H1 (cell line): ENCODE data around the gene TSEN34. TPM values are rescaled to one million over a fixed set of nuclear protein-coding genes. Genes with fewer than 3 reads are reported as not detected.
A peak's percentile ranks its signal among the peaks of the same experiment; 100 is the strongest.

Experiments
- CTCF ChIA-PET: fragments of 300-600 bp; sonication (Branson Sonifier 250); formaldehyde crosslinking; loops from one replicate; lab custom pipeline; 2021; ENCODE audit not compliant: partially characterized antibody; lab: Charles Lee
- POLR2A ChIA-PET: fragments of 300-600 bp; sonication (Branson Sonifier 250); formaldehyde crosslinking; loops from one replicate; lab custom pipeline; 2021; ENCODE audit warnings: inconsistent platforms; ENCODE audit not compliant: partially characterized antibody; lab: Charles Lee
- DNase-seq, 2 experiments: peaks; one replicate each; pipeline versions ENCODE4 v3.0.0 to v3.0.0-alpha.2; 2010 to 2022; ENCODE audit warnings: low spot score in 2 of 2, low read depth in 1 of 2, mixed read lengths in 1 of 2
- FAIRE-seq: peaks from 2 replicates; lab custom pipeline; 2011; peaks lifted over from hg19 to GRCh38; lab: Jason Lieb, UNC
- H2AFZ ChIP-seq: 2 replicates; pipeline ENCODE4 v1.8.1; 2012; ENCODE audit warnings: low read length, inconsistent platforms
- H2AK5ac ChIP-seq: 2 replicates; pipeline ENCODE4 v1.6.1; 2013; ENCODE audit warnings: low read depth, low read length
- H2BK120ac ChIP-seq: replicated peaks from 2 replicates; pipeline ENCODE3; 2013; ENCODE audit warnings: low read depth, low read length, inconsistent platforms
- H2BK12ac ChIP-seq: 2 replicates; pipeline ENCODE4 v1.6.1; 2013; ENCODE audit warnings: low read depth, low read length
- H2BK15ac ChIP-seq: 2 replicates; pipeline ENCODE4 v1.6.1; 2013; ENCODE audit warnings: low read length
- H2BK20ac ChIP-seq: 2 replicates; pipeline ENCODE4 v1.6.1; 2013; ENCODE audit warnings: low read length
- H2BK5ac ChIP-seq: 2 replicates; pipeline ENCODE4 v1.6.1; 2013; ENCODE audit warnings: low read depth, low read length
- H3K14ac ChIP-seq: 2 replicates; pipeline ENCODE4 v1.6.1; 2013; ENCODE audit warnings: inconsistent platforms; ENCODE audit not compliant: insufficient read length
- H3K18ac ChIP-seq: 2 replicates; pipeline ENCODE4 v1.6.1; 2013; ENCODE audit warnings: low read length; ENCODE audit errors: extremely low read depth
- H3K23ac ChIP-seq: 2 replicates; pipeline ENCODE4 v1.6.1; 2013; ENCODE audit warnings: inconsistent platforms; ENCODE audit not compliant: insufficient read length
- H3K23me2 ChIP-seq: 2 replicates; pipeline ENCODE4 v1.6.1; 2013; ENCODE audit warnings: low read depth, low read length
- H3K27ac ChIP-seq: 2 replicates; pipeline ENCODE4 v1.6.1; 2011; ENCODE audit warnings: low read depth, low read length, inconsistent platforms
- H3K27me3 ChIP-seq, 4 experiments: replicated peaks in 1 of 4; 1 replicate in 1 of 4; 2 replicates in 3 of 4; pipeline versions ENCODE4 v1.6.1 to v1.8.1; 2011 to 2013; ENCODE audit warnings: low read length in 3 of 4, mild to moderate bottlenecking in 3 of 4, inconsistent platforms in 2 of 4, mixed read lengths in 2 of 4, moderate library complexity in 1 of 4; ENCODE audit not compliant: control insufficient read depth in 3 of 4, insufficient read depth in 3 of 4; ENCODE audit errors: extremely low read depth in 1 of 4
- H3K36me3 ChIP-seq, 4 experiments: 2 replicates each; pipeline versions ENCODE4 v1.6.1 to v1.8.1; 2011 to 2013; ENCODE audit warnings: mild to moderate bottlenecking in 4 of 4, low read length in 3 of 4, moderate library complexity in 2 of 4, control low read depth in 1 of 4, inconsistent platforms in 1 of 4; ENCODE audit not compliant: insufficient read depth in 4 of 4, control insufficient read depth in 2 of 4
- H3K4ac ChIP-seq: replicated peaks from 2 replicates; pipeline ENCODE3; 2013; ENCODE audit warnings: low read length, low read depth, mixed read lengths, inconsistent platforms; ENCODE audit not compliant: insufficient read length
- H3K4me1 ChIP-seq, 4 experiments: replicated peaks in 1 of 4; 1 replicate in 1 of 4; 2 replicates in 3 of 4; pipeline versions ENCODE4 v1.6.1 to v1.8.1; 2011 to 2013; ENCODE audit warnings: low read length in 3 of 4, inconsistent platforms in 2 of 4, mixed read lengths in 1 of 4; ENCODE audit not compliant: insufficient read depth in 4 of 4, control insufficient read depth in 3 of 4
- H3K4me2 ChIP-seq, 2 experiments: 2 replicates each; pipeline versions ENCODE4 v1.6.1 to v1.8.1; 2011 to 2013; ENCODE audit warnings: low read depth in 2 of 2, low read length in 2 of 2, control low read depth in 1 of 2, inconsistent platforms in 1 of 2, mild to moderate bottlenecking in 1 of 2; ENCODE audit not compliant: insufficient read depth in 1 of 2
- H3K4me3 ChIP-seq, 4 experiments: fragments of 200-600, 300-600 bp in 1 of 4; sonication (generic), shearing (Covaris generic), sonication (Bioruptor Twin) in 1 of 4; 2 replicates each; pipeline versions ENCODE4 v1.5.1 to v1.8.1; 2011 to 2016; ENCODE audit warnings: low read length in 4 of 4, low read depth in 3 of 4, control low read depth in 2 of 4, inconsistent platforms in 2 of 4, mild to moderate bottlenecking in 2 of 4, mixed read lengths in 1 of 4, moderate library complexity in 1 of 4; ENCODE audit not compliant: insufficient read depth in 2 of 4; ENCODE audit errors: extremely low read depth in 1 of 4
- H3K56ac ChIP-seq: replicated peaks from 2 replicates; pipeline ENCODE3; 2013; ENCODE audit warnings: low read depth, mild to moderate bottlenecking, mixed read lengths, low read length, inconsistent platforms; ENCODE audit not compliant: insufficient read length
- H3K79me1 ChIP-seq: 2 replicates; pipeline ENCODE4 v1.6.1; 2013; ENCODE audit warnings: low read depth, low read length, control low read depth
- H3K79me2 ChIP-seq, 2 experiments: 2 replicates each; pipeline versions ENCODE4 v1.6.1 to v1.8.1; 2012 to 2013; ENCODE audit warnings: low read length in 2 of 2, mild to moderate bottlenecking in 2 of 2, inconsistent platforms in 1 of 2; ENCODE audit not compliant: insufficient read depth in 2 of 2, control insufficient read depth in 1 of 2
- H3K9ac ChIP-seq, 4 experiments: replicated peaks in 1 of 4; 1 replicate in 1 of 4; 2 replicates in 3 of 4; pipeline versions ENCODE4 v1.6.1 to v1.8.1; 2011 to 2013; ENCODE audit warnings: low read depth in 3 of 4, low read length in 3 of 4, control low read depth in 2 of 4, mild to moderate bottlenecking in 2 of 4, moderate library complexity in 2 of 4, inconsistent platforms in 1 of 4; ENCODE audit errors: extremely low read depth in 1 of 4
- H3K9me3 ChIP-seq, 2 experiments: 2 replicates each; pipeline versions ENCODE4 v1.6.1 to v1.8.1; 2012 to 2013; ENCODE audit warnings: mild to moderate bottlenecking in 2 of 2, moderate library complexity in 2 of 2, control low read depth in 1 of 2, inconsistent platforms in 1 of 2, low read depth in 1 of 2, low read length in 1 of 2, mixed read lengths in 1 of 2; ENCODE audit not compliant: insufficient read depth in 2 of 2
- H4K20me1 ChIP-seq, 2 experiments: replicated peaks in 1 of 2; 2 replicates each; pipeline versions ENCODE3 to v1.8.1; 2011 to 2013; ENCODE audit warnings: inconsistent platforms in 2 of 2, low read length in 2 of 2, mild to moderate bottlenecking in 1 of 2; ENCODE audit not compliant: insufficient read depth in 2 of 2, control insufficient read depth in 1 of 2
- H4K5ac ChIP-seq: 2 replicates; pipeline ENCODE4 v1.6.1; 2013; ENCODE audit warnings: low read length, low read depth, mixed read lengths, inconsistent platforms; ENCODE audit not compliant: insufficient read length
- H4K8ac ChIP-seq: 2 replicates; pipeline ENCODE4 v1.8.0; 2013; ENCODE audit warnings: mild to moderate bottlenecking, moderate library complexity, low read length, inconsistent platforms; ENCODE audit not compliant: insufficient read depth; ENCODE audit errors: extremely low read depth
- H4K91ac ChIP-seq: replicated peaks from 2 replicates; pipeline ENCODE3; 2013; ENCODE audit warnings: low read length, mixed read lengths, inconsistent platforms; ENCODE audit not compliant: insufficient read length
- CHD2 ChIP-seq: IDR thresholded peaks from 2 replicates; pipeline ENCODE4 v1.6.1; 2012; ENCODE audit warnings: low read length, improper control_type of control experiment
- CTBP2 ChIP-seq: IDR thresholded peaks from 2 replicates; pipeline ENCODE4 v1.7.0; 2011; ENCODE audit warnings: borderline replicate concordance, mild to moderate bottlenecking, moderate library complexity, mixed read lengths, low read length; ENCODE audit not compliant: insufficient read depth, insufficient read length
- EGR1 ChIP-seq: IDR thresholded peaks from 2 replicates; pipeline ENCODE4 v1.6.1; 2011; ENCODE audit warnings: low read depth, low read length, borderline replicate concordance
- GABPA ChIP-seq: IDR thresholded peaks from 2 replicates; pipeline ENCODE4 v1.6.1; 2011; ENCODE audit warnings: mild to moderate bottlenecking, low read length, moderate library complexity, borderline replicate concordance; ENCODE audit not compliant: insufficient read depth
- KDM4A ChIP-seq: IDR thresholded peaks from one replicate; pipeline ENCODE4 v1.7.1; 2012; ENCODE audit warnings: low read depth, mild to moderate bottlenecking, moderate library complexity, low read length, inconsistent platforms; ENCODE audit not compliant: severe bottlenecking
- KDM5A ChIP-seq: fragments of 200-600 bp; IDR thresholded peaks from 2 replicates; pipeline ENCODE4 v1.7.1; 2012; ENCODE audit warnings: mild to moderate bottlenecking, low read length, inconsistent platforms, mixed read lengths
- POLR2AphosphoS5 ChIP-seq: IDR thresholded peaks from 2 replicates; pipeline ENCODE4 v1.6.1; 2011; ENCODE audit warnings: low read depth, low read length
- RAD21 ChIP-seq, 2 experiments: IDR thresholded peaks in 1 of 2; conservative IDR thresholded peaks in 1 of 2; 2 replicates each; pipeline ENCODE4 v1.6.1; 2011; ENCODE audit warnings: low read depth in 2 of 2, low read length in 2 of 2, improper control_type of control experiment in 1 of 2, inconsistent platforms in 1 of 2, mild to moderate bottlenecking in 1 of 2, moderate library complexity in 1 of 2
- SIRT6 ChIP-seq: IDR thresholded peaks from one replicate; pipeline ENCODE4 v1.7.1; 2012; ENCODE audit warnings: low read length, inconsistent platforms
- SIX5 ChIP-seq: IDR thresholded peaks from 2 replicates; pipeline ENCODE4 v1.6.1; 2011; ENCODE audit warnings: mild to moderate bottlenecking, low read depth, low read length
- SP1 ChIP-seq: IDR thresholded peaks from 2 replicates; pipeline ENCODE4 v1.6.1; 2011; ENCODE audit warnings: low read depth, low read length
- YY1 ChIP-seq: IDR thresholded peaks from 2 replicates; pipeline ENCODE4 v1.6.1; 2011; ENCODE audit warnings: low read depth, mild to moderate bottlenecking, low read length
- WGBS, 2 experiments: shearing (Covaris generic) in 1 of 2; methylation state at CpG; one replicate each; pipeline versions ENCODE4 v1.1.6 to v1.1.7; 2013 to 2015; ENCODE audit warnings: low lambda C conversion rate in 2 of 2, mixed read lengths in 2 of 2, inconsistent platforms in 1 of 2, low coverage in 1 of 2, missing lambda C conversion rate in 1 of 2; ENCODE audit not compliant: insufficient replicate concordance in 2 of 2, insufficient coverage in 1 of 2, insufficient read length in 1 of 2; ENCODE audit errors: extremely low coverage in 1 of 2, missing lambda C conversion rate in 1 of 2; 5-methylcytosine and 5-hydroxymethylcytosine counted together
- polyA plus RNA-seq, 7 experiments: library from polyadenylated mRNA; depleted of rRNA in 3 of 7; stranded (reverse) in 5 of 7; unstranded in 2 of 7; fragments of >200 nt in 5 of 7; fragments of 200-250 nt in 2 of 7; gene quantifications; 1 replicate in 5 of 7; 2 replicates in 1 of 7; 4 replicates in 1 of 7; pipeline versions ENCODE4 v1.2.1 to v1.2.3, GENCODE V29; 2011 to 2013; ENCODE audit warnings: missing spikeins in 2 of 7, mixed read lengths in 2 of 7
- total RNA-seq: library from RNA; stranded (reverse); fragmentation: NEBNext Ultra II Directional; extraction: Animal tissue kit (Norgen Biotek cat#: 25700); gene quantifications from 2 replicates; pipeline ENCODE4 v1.2.1, GENCODE V29; 2021

The TSEN34 gene
- total and polyA plus RNA-seq, 2 of the 8 experiments (the other 6 are each of a cell fraction or from before 2014, with no cell fraction given) = 22.5 to 52.3 TPM

GRCh38 chr19:54189145-54189734 is 1.9 kb upstream of the TSEN34 start, which contains the start of gene MBOAT7:
Gene MBOAT7, minus strand, starts transcription at chr19:54189580. Its CDS starts 1,072 bp downstream, at chr19:54188508.
- peak within 1 kb of the TSS; percentile 100 for H2BK5ac ChIP-seq
- H3K4ac ChIP-seq = peak within 1 kb of the TSS; percentile 30
- peaks cover 11% of the 10 kb centered on the region for H3K23me2 ChIP-seq
- H4K91ac ChIP-seq = peak within 1 kb of the TSS; percentile 86
- H4K8ac ChIP-seq = peak within 1 kb of the TSS; percentile 99
- H3K18ac ChIP-seq = peak within 1 kb of the TSS; percentile 99
- H4K5ac ChIP-seq = peak within 1 kb of the TSS; percentile 97
- no peak within 1 kb of the TSS for H2AK5ac ChIP-seq
- H3K27me3 ChIP-seq = no peaks in the 10 kb centered on the region
- H3K36me3 ChIP-seq = peaks cover 4 to 18% (median 7%) of the 10 kb centered on the region in 4 experiments; a peak in 7 of 8 replicates
- H3K4me1 ChIP-seq = peaks cover 3 to 12% (median 7%) of the 10 kb centered on the region in 4 experiments; a peak in 5 of 7 replicates
- no peak for DNase-seq
- peak within 1 kb of the TSS; percentile 100 for H2BK12ac ChIP-seq
- H3K14ac ChIP-seq = no peak within 1 kb of the TSS
- peaks cover 13% of the 10 kb centered on the region for H3K79me1 ChIP-seq
- no peak within 1 kb of the TSS for H3K23ac ChIP-seq
- no peak for FAIRE-seq
- CTCF ChIA-PET = interaction anchor here (0.5 to 2.3 kb wide), 13 partner anchors 9 to 202 kb away, joined by 3 to 7 read pairs (median 4); no protein-coding TSS in a partner anchor
- POLR2A ChIA-PET = interaction anchor here (0.6 to 28.7 kb wide), 11 partner anchors 10 to 239 kb away, joined by 3 to 909 read pairs (median 5); partner anchors contain the start of genes CNOT3, LENG1, RPS9 and TMC4
- peak within 1 kb of the TSS; percentile 94; the same call in 1 of the 2 replicates for H2BK15ac ChIP-seq
- peak within 1 kb of the TSS; percentile 93 for H3K56ac ChIP-seq
- peak within 1 kb of the TSS; percentile 67 to 96 (median 83) for H3K4me3 ChIP-seq
- no peaks in the 10 kb centered on the region for H3K9me3 ChIP-seq
- H4K20me1 ChIP-seq = peaks cover 0 to 10% of the 10 kb centered on the region in 2 experiments
- peaks cover 3 to 32% of the 10 kb centered on the region in 2 experiments; a peak in 3 of 4 replicates for H3K79me2 ChIP-seq
- H2BK120ac ChIP-seq = peak within 1 kb of the TSS; percentile 50
- H3K9ac ChIP-seq = peak within 1 kb of the TSS; percentile 83 to 99 (median 93)
- H2AFZ ChIP-seq = peak within 1 kb of the TSS; percentile 85; the same call in 1 of the 2 replicates
- H3K27ac ChIP-seq = peak within 1 kb of the TSS; percentile 99
- WGBS, 2 experiments = 2% methylated on average over 26 of the region's 64 CpGs; no CpG with 5 or more reads in 1 of the 2 experiments
- H3K4me2 ChIP-seq = peak within 1 kb of the TSS; percentile 80 to 97
- no peak within 1 kb of the TSS for H2BK20ac ChIP-seq
- 0 out of 2 replicates have a peak, but pooled peaks have one; percentile 37 for TF ChIP-seq POLR2AphosphoS5
- TF ChIP-seq SIX5 = no peak
- TF ChIP-seq CHD2 = no peak
- no peak for TF ChIP-seq KDM4A
- TF ChIP-seq SP1 = peak; percentile 88
- no peak for TF ChIP-seq KDM5A
- TF ChIP-seq CTBP2 = no peak
- no peak for TF ChIP-seq YY1
- TF ChIP-seq EGR1 = 0 out of 2 replicates have a peak, but pooled peaks have one; percentile 51
- TF ChIP-seq RAD21 (IDR thresholded peaks at IDR 0.05 in 1 of 2, conservative IDR thresholded peaks at IDR 0.05 in 1 of 2; ENCODE audit: low read depth in 2 of 2, low read length in 2 of 2) = no peak; a peak in 1 of 4 replicates
- TF ChIP-seq SIRT6 = no peak
- no peak for TF ChIP-seq GABPA
